IMR-90 (cell line): ENCODE data around the gene ZSCAN10.

Experiments
- BHLHE40 ChIP-seq: fragments of 150-350 bp; IDR thresholded peaks from 2 replicates; pipeline ENCODE4 v1.6.1; 2016; ENCODE audit warnings: mild to moderate bottlenecking, low read depth, low read length
- CEBPB ChIP-seq: IDR thresholded peaks from 2 replicates; pipeline ENCODE4 v1.6.1; 2012; ENCODE audit warnings: low read depth, low read length, improper control_type of control experiment
- CHD1 ChIP-seq: IDR thresholded peaks from 2 replicates; pipeline ENCODE4 v1.6.1; 2012; ENCODE audit warnings: low read depth, low read length, improper control_type of control experiment
- MAFK ChIP-seq: IDR thresholded peaks from 2 replicates; pipeline ENCODE4 v1.6.1; 2012; ENCODE audit warnings: low read depth, low read length, improper control_type of control experiment
- MAZ ChIP-seq: IDR thresholded peaks from 2 replicates; pipeline ENCODE4 v1.6.1; 2012; ENCODE audit warnings: low read depth, mild to moderate bottlenecking, low read length, improper control_type of control experiment, moderate library complexity, borderline replicate concordance
- MXI1 ChIP-seq: IDR thresholded peaks from 2 replicates; pipeline ENCODE4 v1.6.1; 2012; ENCODE audit warnings: low read depth, mild to moderate bottlenecking, low read length, moderate library complexity, borderline replicate concordance
- POLR2A ChIP-seq: IDR thresholded peaks from 2 replicates; pipeline ENCODE4 v1.6.1; 2012; ENCODE audit warnings: mild to moderate bottlenecking, low read depth, low read length
- RAD21 ChIP-seq: IDR thresholded peaks from 2 replicates; pipeline ENCODE4 v1.6.1; 2012; ENCODE audit warnings: low read length, improper control_type of control experiment
- RFX5 ChIP-seq: IDR thresholded peaks from 2 replicates; pipeline ENCODE4 v1.8.0; 2012; ENCODE audit warnings: low read depth, mild to moderate bottlenecking, low read length, moderate library complexity
- SMC3 ChIP-seq: fragments of 150-350 bp; IDR thresholded peaks from 2 replicates; pipeline ENCODE4 v1.6.1; 2016; ENCODE audit warnings: low read depth, mild to moderate bottlenecking, antibody characterized with exemption, low read length, moderate library complexity
- TF ChIP-seq, protein P1 (sequence below): conservative IDR thresholded peaks from 2 replicates; pipeline ENCODE4 v1.5.1; 2012; ENCODE audit warnings: mild to moderate bottlenecking, low read depth, low read length, improper control_type of control experiment
- TF ChIP-seq, protein P2 (sequence below): fragments of 150-350 bp; IDR thresholded peaks from 2 replicates; pipeline ENCODE4 v1.6.1; 2017; ENCODE audit warnings: mild to moderate bottlenecking, antibody characterized with exemption, low read length, low read depth

DNA sequence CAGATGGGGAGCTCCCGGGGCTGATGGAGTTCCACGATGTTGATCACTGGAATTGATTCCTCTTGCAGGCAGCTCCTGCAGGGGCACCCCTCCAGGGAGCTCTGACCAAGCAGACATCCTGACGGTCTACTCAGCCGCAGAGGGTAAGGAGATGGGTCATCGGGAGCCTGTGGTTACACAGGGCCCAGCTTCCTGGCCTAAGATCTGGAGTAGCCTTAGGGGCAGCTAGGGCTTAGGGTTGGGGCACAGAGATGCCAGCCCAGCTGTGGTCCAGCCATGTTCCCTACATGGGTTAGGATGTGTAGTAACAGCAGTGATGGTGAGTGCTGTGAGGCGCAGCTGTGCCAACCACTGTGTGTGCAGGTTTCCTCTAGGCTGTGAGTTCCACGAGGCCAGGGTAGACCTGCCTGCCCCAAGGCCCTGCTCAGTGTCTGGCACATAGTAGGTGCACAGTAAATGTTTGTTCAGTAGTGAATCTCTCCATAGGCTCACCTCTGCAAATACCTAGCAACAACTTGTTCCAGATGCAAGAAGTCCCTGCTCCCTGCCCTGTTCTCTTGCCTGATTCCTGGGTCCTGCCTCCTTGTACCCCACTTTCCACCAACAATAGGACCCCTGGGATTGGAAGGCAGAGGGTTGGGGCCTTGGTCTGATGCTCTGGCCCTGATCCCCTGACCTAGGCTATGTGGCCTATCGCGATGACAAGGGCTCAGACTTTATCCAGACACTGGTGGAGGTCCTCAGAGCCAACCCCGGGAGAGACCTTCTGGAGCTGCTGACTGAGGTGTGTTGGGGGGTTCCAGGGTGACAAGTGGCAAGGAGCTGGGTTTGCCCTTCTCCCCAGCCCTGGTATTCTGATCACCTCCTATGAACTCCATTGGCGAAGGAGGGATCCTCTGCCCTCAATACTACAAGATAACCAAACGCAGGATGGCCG lies 49.4 kb upstream of the ZSCAN10 start:
- TF ChIP-seq MAFK = no peak
- no peak for TF ChIP-seq POLR2A
- TF ChIP-seq, protein P1, sequence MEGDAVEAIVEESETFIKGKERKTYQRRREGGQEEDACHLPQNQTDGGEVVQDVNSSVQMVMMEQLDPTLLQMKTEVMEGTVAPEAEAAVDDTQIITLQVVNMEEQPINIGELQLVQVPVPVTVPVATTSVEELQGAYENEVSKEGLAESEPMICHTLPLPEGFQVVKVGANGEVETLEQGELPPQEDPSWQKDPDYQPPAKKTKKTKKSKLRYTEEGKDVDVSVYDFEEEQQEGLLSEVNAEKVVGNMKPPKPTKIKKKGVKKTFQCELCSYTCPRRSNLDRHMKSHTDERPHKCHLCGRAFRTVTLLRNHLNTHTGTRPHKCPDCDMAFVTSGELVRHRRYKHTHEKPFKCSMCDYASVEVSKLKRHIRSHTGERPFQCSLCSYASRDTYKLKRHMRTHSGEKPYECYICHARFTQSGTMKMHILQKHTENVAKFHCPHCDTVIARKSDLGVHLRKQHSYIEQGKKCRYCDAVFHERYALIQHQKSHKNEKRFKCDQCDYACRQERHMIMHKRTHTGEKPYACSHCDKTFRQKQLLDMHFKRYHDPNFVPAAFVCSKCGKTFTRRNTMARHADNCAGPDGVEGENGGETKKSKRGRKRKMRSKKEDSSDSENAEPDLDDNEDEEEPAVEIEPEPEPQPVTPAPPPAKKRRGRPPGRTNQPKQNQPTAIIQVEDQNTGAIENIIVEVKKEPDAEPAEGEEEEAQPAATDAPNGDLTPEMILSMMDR = no peak
- TF ChIP-seq MXI1 = no peak
- TF ChIP-seq SMC3 = no peak
- TF ChIP-seq CEBPB = no peak
- TF ChIP-seq, protein P2, sequence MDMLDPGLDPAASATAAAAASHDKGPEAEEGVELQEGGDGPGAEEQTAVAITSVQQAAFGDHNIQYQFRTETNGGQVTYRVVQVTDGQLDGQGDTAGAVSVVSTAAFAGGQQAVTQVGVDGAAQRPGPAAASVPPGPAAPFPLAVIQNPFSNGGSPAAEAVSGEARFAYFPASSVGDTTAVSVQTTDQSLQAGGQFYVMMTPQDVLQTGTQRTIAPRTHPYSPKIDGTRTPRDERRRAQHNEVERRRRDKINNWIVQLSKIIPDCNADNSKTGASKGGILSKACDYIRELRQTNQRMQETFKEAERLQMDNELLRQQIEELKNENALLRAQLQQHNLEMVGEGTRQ = no peak
- no peak for TF ChIP-seq MAZ
- no peak for TF ChIP-seq RAD21
- no peak for TF ChIP-seq BHLHE40
- no peak for TF ChIP-seq RFX5
- TF ChIP-seq CHD1 = no peak
